ENCODE data around the gene CACNA1H.

DNA sequence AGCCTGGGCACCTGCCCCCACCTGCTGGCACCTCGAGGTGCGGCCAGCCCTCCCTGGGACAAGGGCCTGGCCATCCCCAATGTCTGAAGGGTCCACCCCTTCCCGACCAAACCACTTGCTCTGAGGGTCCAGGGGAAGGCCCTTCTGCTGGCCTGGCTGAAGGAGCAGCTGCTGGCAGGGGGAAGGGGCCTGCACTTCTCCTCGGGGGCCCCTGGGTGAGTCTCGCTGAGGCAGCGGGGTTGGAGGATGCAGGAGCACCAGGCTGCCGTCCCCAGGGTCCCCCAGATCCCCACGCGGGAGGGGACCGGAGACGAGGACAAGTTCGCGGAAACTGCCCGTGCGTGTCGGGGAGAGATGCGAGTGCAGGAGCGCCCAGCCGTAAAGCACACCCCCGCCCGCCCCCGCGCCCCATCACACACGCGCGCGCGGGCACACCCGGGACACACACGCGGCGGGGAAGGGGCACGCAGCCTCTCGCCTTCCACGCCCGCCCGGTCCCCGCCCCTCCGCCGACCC, 725 bp upstream of the CACNA1H start:
- TF ChIP-seq POLR2A (IDR thresholded peaks at IDR 0.05; ENCODE audit: low read depth) (no peak), POLR2AphosphoS5 (IDR thresholded peaks at IDR 0.05) (no peak)
- TF ChIP-seq, protein P1, sequence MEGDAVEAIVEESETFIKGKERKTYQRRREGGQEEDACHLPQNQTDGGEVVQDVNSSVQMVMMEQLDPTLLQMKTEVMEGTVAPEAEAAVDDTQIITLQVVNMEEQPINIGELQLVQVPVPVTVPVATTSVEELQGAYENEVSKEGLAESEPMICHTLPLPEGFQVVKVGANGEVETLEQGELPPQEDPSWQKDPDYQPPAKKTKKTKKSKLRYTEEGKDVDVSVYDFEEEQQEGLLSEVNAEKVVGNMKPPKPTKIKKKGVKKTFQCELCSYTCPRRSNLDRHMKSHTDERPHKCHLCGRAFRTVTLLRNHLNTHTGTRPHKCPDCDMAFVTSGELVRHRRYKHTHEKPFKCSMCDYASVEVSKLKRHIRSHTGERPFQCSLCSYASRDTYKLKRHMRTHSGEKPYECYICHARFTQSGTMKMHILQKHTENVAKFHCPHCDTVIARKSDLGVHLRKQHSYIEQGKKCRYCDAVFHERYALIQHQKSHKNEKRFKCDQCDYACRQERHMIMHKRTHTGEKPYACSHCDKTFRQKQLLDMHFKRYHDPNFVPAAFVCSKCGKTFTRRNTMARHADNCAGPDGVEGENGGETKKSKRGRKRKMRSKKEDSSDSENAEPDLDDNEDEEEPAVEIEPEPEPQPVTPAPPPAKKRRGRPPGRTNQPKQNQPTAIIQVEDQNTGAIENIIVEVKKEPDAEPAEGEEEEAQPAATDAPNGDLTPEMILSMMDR (IDR thresholded peaks at IDR 0.05): no peak
